Endodermal cell (in vitro differentiated cells): ENCODE data around the gene PPM1L. TPM values are rescaled to one million over a fixed set of nuclear protein-coding genes. Genes with fewer than 3 reads are reported as not detected.

ENCODE experiments used
- DNase-seq: peaks from one replicate; pipeline ENCODE4 v3.0.0-alpha.2; 2017
- H3K27ac ChIP-seq: 2 replicates; pipeline ENCODE4 v1.5.1; 2013; ENCODE audit warnings: mild to moderate bottlenecking, low read depth, low read length, moderate library complexity
- H3K27me3 ChIP-seq: 2 replicates; pipeline ENCODE4 v1.6.1; 2013; ENCODE audit warnings: mild to moderate bottlenecking, low read length, moderate library complexity; ENCODE audit not compliant: insufficient read depth, control insufficient read depth, poor library complexity, severe bottlenecking
- H3K36me3 ChIP-seq: 2 replicates; pipeline ENCODE4 v1.7.0; 2013; ENCODE audit warnings: mild to moderate bottlenecking, low read length, moderate library complexity; ENCODE audit not compliant: control insufficient read depth, insufficient read depth
- H3K4me1 ChIP-seq: one replicate; pipeline ENCODE4 v1.7.0; 2013; ENCODE audit warnings: low read length; ENCODE audit not compliant: control insufficient read depth, insufficient read depth
- H3K4me3 ChIP-seq: 2 replicates; pipeline ENCODE4 v1.5.1; 2013; ENCODE audit warnings: mild to moderate bottlenecking, low read length, moderate library complexity
- H3K9ac ChIP-seq: 2 replicates; pipeline ENCODE4 v1.6.1; 2013; ENCODE audit warnings: mild to moderate bottlenecking, low read length, moderate library complexity; ENCODE audit not compliant: poor library complexity, severe bottlenecking; ENCODE audit errors: extremely low read depth
- H3K9me3 ChIP-seq: 2 replicates; pipeline ENCODE4 v1.6.1; 2013; ENCODE audit warnings: mild to moderate bottlenecking, low read length, moderate library complexity; ENCODE audit not compliant: control insufficient read depth
- H3K27ac Mint-ChIP-seq: 2 replicates; pipeline ENCODE4 v1.8.0; 2020; ENCODE audit warnings: mixed read lengths
- H3K27me3 Mint-ChIP-seq: 2 replicates; pipeline ENCODE4 v1.8.0; 2021; ENCODE audit warnings: mild to moderate bottlenecking, mixed read lengths; ENCODE audit not compliant: insufficient read depth
- H3K36me3 Mint-ChIP-seq: 2 replicates; pipeline ENCODE4 v1.8.0; 2020; ENCODE audit warnings: low read depth, mixed read lengths
- H3K4me1 Mint-ChIP-seq: 2 replicates; pipeline ENCODE4 v1.8.0; 2020; ENCODE audit warnings: mixed read lengths
- H3K4me3 Mint-ChIP-seq: 2 replicates; pipeline ENCODE4 v1.8.0; 2020; ENCODE audit warnings: mild to moderate bottlenecking, moderate library complexity, mixed read lengths
- H3K9me3 Mint-ChIP-seq: 2 replicates; pipeline ENCODE4 v1.8.0; 2020; ENCODE audit warnings: mild to moderate bottlenecking, mixed read lengths
- CTCF ChIP-seq: fragments of 200-600 bp; sonication (generic); conservative IDR thresholded peaks from 2 replicates; pipeline ENCODE4 v1.5.0; 2021; ENCODE audit warnings: antibody characterized with exemption, mild to moderate bottlenecking
- WGBS, 2 experiments: methylation state at CpG; one replicate each; pipeline versions ENCODE4 v1.1.5 to v1.1.7; 2013; ENCODE audit warnings: missing lambda C conversion rate in 2 of 2, mixed read lengths in 1 of 2; ENCODE audit not compliant: insufficient coverage in 1 of 2, insufficient read length in 1 of 2; 5-methylcytosine and 5-hydroxymethylcytosine counted together
- total RNA-seq, 2 donors: library from RNA; stranded (reverse); fragmentation: NEBNext Ultra II Directional in 1 of 2; extraction: Animal tissue kit (Norgen Biotek cat#: 25700) in 1 of 2; gene quantifications; 2 replicates in 1 of 2; 3 replicates in 1 of 2; pipeline ENCODE4 v1.2.1, GENCODE V29; 2021

Gene PPM1L
- total RNA-seq, 2 donors from 2014 or later = 1.6 to 3.3 TPM

DNA sequence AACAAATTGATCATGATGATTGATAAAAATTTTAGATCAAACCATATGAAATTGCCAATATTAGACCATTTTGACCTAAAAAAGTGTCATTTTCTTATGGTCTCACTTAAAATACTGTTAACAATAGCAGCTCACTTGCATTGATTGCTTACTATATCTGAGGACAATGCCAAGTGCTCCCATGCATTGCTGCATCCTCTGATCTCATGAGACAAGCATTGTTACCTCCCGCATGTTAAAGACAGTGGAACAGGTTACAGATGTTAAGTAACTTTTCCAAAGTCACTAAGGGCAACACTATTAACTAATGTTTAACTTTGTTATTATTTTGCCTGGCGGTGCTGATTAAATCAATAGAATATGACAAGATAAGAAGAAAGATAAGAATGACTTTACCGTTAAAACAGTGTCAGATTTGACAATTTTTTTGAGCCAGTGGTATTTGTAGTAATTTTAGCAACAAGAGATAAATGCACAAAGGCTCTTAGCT is 69.3 kb downstream of the PPM1L start:
- 80 to 89% methylated on average over 1 to 3 of the region's 3 CpGs for WGBS, 2 experiments
- no peak overlapping the region for H3K9ac ChIP-seq
- TF ChIP-seq CTCF = no peak
- Mint-ChIP-seq H3K36me3 (no peaks in the 10 kb centered on the region), H3K27me3 (no peaks in the 10 kb centered on the region), H3K4me3 (no peak overlapping the region), H3K4me1 (peaks cover 2% of the 10 kb centered on the region), H3K9me3 (no peaks in the 10 kb centered on the region), H3K27ac (no peak overlapping the region)
- H3K27ac ChIP-seq = no peak overlapping the region
- no peaks in the 10 kb centered on the region for H3K36me3 ChIP-seq
- no peak for DNase-seq
- no peaks in the 10 kb centered on the region for H3K4me1 ChIP-seq
- H3K4me3 ChIP-seq = no peak overlapping the region
- no peaks in the 10 kb centered on the region for H3K9me3 ChIP-seq
- H3K27me3 ChIP-seq = no peaks in the 10 kb centered on the region

- no peak for TF ChIP-seq CTCF
- Histone ChIP-seq H3K9me3 (no peaks in the 10 kb centered on the region), H3K4me3 (no peak overlapping the region), H3K36me3 (no peaks in the 10 kb centered on the region), H3K9ac (no peak overlapping the region), H3K4me1 (no peaks in the 10 kb centered on the region), H3K27ac (no peak overlapping the region), H3K27me3 (no peaks in the 10 kb centered on the region)
- Mint-ChIP-seq H3K27me3 (no peaks in the 10 kb centered on the region), H3K4me1 (peaks cover 2% of the 10 kb centered on the region), H3K27ac (no peak overlapping the region), H3K36me3 (no peaks in the 10 kb centered on the region), H3K4me3 (no peak overlapping the region), H3K9me3 (no peaks in the 10 kb centered on the region)
- no peak for DNase-seq
Observed at GRCh38 chr3:160826408-160826807, 70.4 kb downstream of the PPM1L start.

GRCh38 chr3:160826991-160827390 is 71.0 kb downstream of the PPM1L start:
- Mint-ChIP-seq H3K4me1 (peaks cover 2% of the 10 kb centered on the region), H3K4me3 (no peak overlapping the region), H3K36me3 (no peaks in the 10 kb centered on the region), H3K27ac (no peak overlapping the region), H3K9me3 (no peaks in the 10 kb centered on the region), H3K27me3 (no peaks in the 10 kb centered on the region)
- Histone ChIP-seq H3K4me3 (no peak overlapping the region), H3K27me3 (no peaks in the 10 kb centered on the region), H3K9me3 (no peaks in the 10 kb centered on the region), H3K4me1 (no peaks in the 10 kb centered on the region), H3K9ac (no peak overlapping the region), H3K36me3 (no peaks in the 10 kb centered on the region), H3K27ac (no peak overlapping the region)
- no peak for TF ChIP-seq CTCF
- DNase-seq = no peak
- WGBS, 2 experiments = 94% methylated on average over 2 of the region's 2 CpGs
